SKM-1 treated with dmso at 0.1 percent for 144 hours (cell line): ENCODE data around the gene PRSS53.

Source experiments
- DNase-seq: peaks from one replicate; lab custom pipeline; 2025; ENCODE audit not compliant: unreplicated experiment; lab: John Stamatoyannopoulos, UW

The PRSS53 gene

GRCh38 chr16:31050280-31051030, 38.3 kb downstream of the PRSS53 start:
- no peak for DNase-seq

GRCh38 chr16:31043898-31044481, 44.8 kb downstream of the PRSS53 start:
- no peak for DNase-seq

- no peak for DNase-seq
Measured at GRCh38 chr16:31043352-31043751, 45.4 kb downstream of the PRSS53 start.

- no peak for DNase-seq
Measured at GRCh38 chr16:31042866-31043265, 45.9 kb downstream of the PRSS53 start.

- no peak for DNase-seq
Measured at GRCh38 chr16:31038993-31039392, 49.8 kb downstream of the PRSS53 start.

- DNase-seq: peak; percentile 42
Measured at GRCh38 chr16:31036691-31037090, 52.1 kb downstream of the PRSS53 start.

GRCh38 chr16:31033709-31034492, 54.8 kb downstream of the PRSS53 start:
- DNase-seq: peak; percentile 85
